PC-9 (cell line): ENCODE results near the gene PRDX3. TPM values are rescaled to one million over a fixed set of nuclear protein-coding genes. Genes with fewer than 3 reads are reported as not detected.
"Not testable (repeated sequence)": the region's sequence is repeated elsewhere in the genome, so short reads cannot be mapped to it uniquely, and the experiment has no call there.

Source experiments
- BruUV-seq: library from RNA; stranded (reverse); fragments of 400-500 nt; replicated peaks from 2 replicates; lab custom pipeline; 2021; lab: Mats Ljungman, UMichigan
- CTCF ChIA-PET: fragments of 300-600 bp; sonication (Branson Sonifier 250); formaldehyde crosslinking; loops from one replicate; lab custom pipeline; 2022; ENCODE audit warnings: antibody characterized with exemption; lab: Charles Lee
- POLR2A ChIA-PET: fragments of 300-600 bp; sonication (Branson Sonifier 250); formaldehyde crosslinking; loops from one replicate; lab custom pipeline; 2022; ENCODE audit warnings: antibody characterized with exemption; ENCODE audit not compliant: unreplicated experiment; lab: Charles Lee
- DNase-seq, 2 experiments: peaks; one replicate each; pipeline versions ENCODE4 v3.0.0 to v3.0.0-alpha.2; 2015 to 2022; ENCODE audit warnings: mixed read lengths in 1 of 2
- H2AFZ ChIP-seq: fragments of 200-600 bp; sonication (generic); 2 replicates; pipeline ENCODE4 v1.8.1; 2017; ENCODE audit warnings: antibody characterized with exemption
- H3F3A ChIP-seq: fragments of 200-600 bp; sonication (generic); 2 replicates; pipeline ENCODE4 v1.8.1; 2017; ENCODE audit warnings: antibody characterized with exemption, mild to moderate bottlenecking, low read depth; ENCODE audit not compliant: insufficient read depth
- H3K27ac ChIP-seq: fragments of 200-600 bp; sonication (generic); 2 replicates; pipeline ENCODE4 v1.6.1; 2016; ENCODE audit warnings: mixed run types
- H3K27me3 ChIP-seq: fragments of 200-600 bp; sonication (generic); 2 replicates; pipeline ENCODE4 v1.6.1; 2016; ENCODE audit warnings: low read depth, mixed run types; ENCODE audit not compliant: insufficient read depth
- H3K36me3 ChIP-seq: fragments of 200-600 bp; sonication (generic); 2 replicates; pipeline ENCODE4 v1.6.1; 2016; ENCODE audit warnings: low read depth, mixed run types
- H3K4me1 ChIP-seq: fragments of 200-600 bp; sonication (generic); replicated peaks from 2 replicates; pipeline ENCODE4 v1.6.1; 2016; ENCODE audit warnings: mixed run types; ENCODE audit not compliant: insufficient read depth
- H3K4me2 ChIP-seq: fragments of 200-600 bp; sonication (generic); 2 replicates; pipeline ENCODE4 v1.6.1; 2017; ENCODE audit warnings: mixed run types
- H3K4me3 ChIP-seq: fragments of 200-600 bp; sonication (generic); 2 replicates; pipeline ENCODE4 v1.6.1; 2016; ENCODE audit warnings: mixed run types
- H3K79me2 ChIP-seq: fragments of 200-600 bp; sonication (generic); 2 replicates; pipeline ENCODE4 v1.6.1; 2017; ENCODE audit warnings: low read depth, mixed run types
- H3K9me2 ChIP-seq: fragments of 200-600 bp; sonication (generic); 2 replicates; pipeline ENCODE4 v1.8.1; 2017; ENCODE audit warnings: mild to moderate bottlenecking; ENCODE audit not compliant: insufficient read depth
- H3K9me3 ChIP-seq: fragments of 200-600 bp; sonication (generic); 2 replicates; pipeline ENCODE4 v1.8.1; 2016; ENCODE audit warnings: low read depth; ENCODE audit not compliant: insufficient read depth
- H4K20me1 ChIP-seq: fragments of 200-600 bp; sonication (generic); 2 replicates; pipeline ENCODE4 v1.8.1; 2017; ENCODE audit not compliant: insufficient read depth
- EZH2 ChIP-seq: fragments of 200-600 bp; sonication (generic); IDR thresholded peaks from 2 replicates; pipeline ENCODE4 v1.8.0; 2017; ENCODE audit warnings: antibody characterized with exemption, low read depth
- intact Hi-C: fragments of 100-400 bp; cut with micrococcal nuclease; formaldehyde crosslinking; loops from one replicate; pipeline ENCODE4 v1.10.0; 2022; ENCODE audit not compliant: unreplicated experiment
- total RNA-seq: library from RNA; stranded (reverse); gene quantifications from 2 replicates; pipeline ENCODE4 v1.2.3, GENCODE V29; 2021
- TF ChIP-seq, protein P1 (sequence below): fragments of 200-600 bp; sonication (generic); conservative IDR thresholded peaks from 2 replicates; pipeline ENCODE4 v1.6.1; 2017; ENCODE audit warnings: mixed run types, antibody characterized with exemption, mild to moderate bottlenecking, moderate library complexity

The PRDX3 gene
- total RNA-seq, 1 experiment from 2014 or later, result 144 TPM

GRCh38 chr10:119189811-119190282 lies 11.2 kb upstream of the PRDX3 start:
- ChIA-PET CTCF (no interaction called here), POLR2A (interaction anchor here (0.6 to 0.7 kb wide), 2 partner anchors 269 to 300 kb away, joined by 3 to 4 read pairs; no protein-coding TSS in a partner anchor)
- Histone ChIP-seq H3K27ac (no peak overlapping the region; the same call in 1 of the 2 replicates), H3K27me3 (no peaks in the 10 kb centered on the region), H3K4me2 (no peak overlapping the region), H3K9me2 (no peaks in the 10 kb centered on the region), H3K79me2 (no peaks in the 10 kb centered on the region), H3F3A (peaks cover 14% of the 10 kb centered on the region; the same call in 1 of the 2 replicates), H3K9me3 (no peaks in the 10 kb centered on the region), H4K20me1 (no peaks in the 10 kb centered on the region), H3K36me3 (no peaks in the 10 kb centered on the region), H3K4me1 (peaks cover 9% of the 10 kb centered on the region), H2AFZ (no peak overlapping the region), H3K4me3 (no peak overlapping the region)
- no peak for TF ChIP-seq EZH2
- TF ChIP-seq, protein P1, sequence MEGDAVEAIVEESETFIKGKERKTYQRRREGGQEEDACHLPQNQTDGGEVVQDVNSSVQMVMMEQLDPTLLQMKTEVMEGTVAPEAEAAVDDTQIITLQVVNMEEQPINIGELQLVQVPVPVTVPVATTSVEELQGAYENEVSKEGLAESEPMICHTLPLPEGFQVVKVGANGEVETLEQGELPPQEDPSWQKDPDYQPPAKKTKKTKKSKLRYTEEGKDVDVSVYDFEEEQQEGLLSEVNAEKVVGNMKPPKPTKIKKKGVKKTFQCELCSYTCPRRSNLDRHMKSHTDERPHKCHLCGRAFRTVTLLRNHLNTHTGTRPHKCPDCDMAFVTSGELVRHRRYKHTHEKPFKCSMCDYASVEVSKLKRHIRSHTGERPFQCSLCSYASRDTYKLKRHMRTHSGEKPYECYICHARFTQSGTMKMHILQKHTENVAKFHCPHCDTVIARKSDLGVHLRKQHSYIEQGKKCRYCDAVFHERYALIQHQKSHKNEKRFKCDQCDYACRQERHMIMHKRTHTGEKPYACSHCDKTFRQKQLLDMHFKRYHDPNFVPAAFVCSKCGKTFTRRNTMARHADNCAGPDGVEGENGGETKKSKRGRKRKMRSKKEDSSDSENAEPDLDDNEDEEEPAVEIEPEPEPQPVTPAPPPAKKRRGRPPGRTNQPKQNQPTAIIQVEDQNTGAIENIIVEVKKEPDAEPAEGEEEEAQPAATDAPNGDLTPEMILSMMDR, result no peak
- no TSS peak for BruUV-seq
- no peak for DNase-seq
- intact Hi-C loops, result loop anchor here (10.0 kb wide), 1 partner anchor 625 kb away; no protein-coding TSS in a partner anchor

GRCh38 chr10:119183664-119184412 lies 5.2 kb upstream of the PRDX3 start:
- BruUV-seq, result no TSS peak
- ChIA-PET POLR2A (no interaction called here), CTCF (interaction anchor here (0.6 kb wide), 2 partner anchors 88 to 218 kb away, joined by 4 to 7 read pairs; no protein-coding TSS in a partner anchor)
- Histone ChIP-seq H3K27ac (no peak overlapping the region), H3K36me3 (no peaks in the 10 kb centered on the region), H3K4me1 (no peaks in the 10 kb centered on the region; the same call in 1 of the 2 replicates), H2AFZ (no peak overlapping the region), H3K27me3 (no peaks in the 10 kb centered on the region), H3K9me3 (no peaks in the 10 kb centered on the region), H3K4me2 (no peak overlapping the region), H4K20me1 (no peaks in the 10 kb centered on the region), H3K4me3 (no peak overlapping the region), H3K9me2 (no peaks in the 10 kb centered on the region), H3K79me2 (no peaks in the 10 kb centered on the region), H3F3A (no peaks in the 10 kb centered on the region; the same call in 1 of the 2 replicates)
- TF ChIP-seq EZH2, result no peak
- TF ChIP-seq, protein P1, result no peak
- DNase-seq, result no peak
- intact Hi-C loops, result no loop called here

GRCh38 chr10:119180850-119181400 lies 2.3 kb upstream of the PRDX3 start:
- H3K4me3 ChIP-seq, POLR2A ChIA-PET, H3K9me3 ChIP-seq, H4K20me1 ChIP-seq, CTCF ChIA-PET, H3F3A ChIP-seq, H3K36me3 ChIP-seq, H3K27me3 ChIP-seq, H3K4me2 ChIP-seq, DNase-seq, H3K9me2 ChIP-seq, H3K27ac ChIP-seq, intact Hi-C loops, H3K4me1 ChIP-seq, BruUV-seq, H2AFZ ChIP-seq: not testable (repeated sequence)
- H3K79me2 ChIP-seq, result peaks cover 25% of the 10 kb centered on the region
